Fibroblast of lung (primary cell): ENCODE data around the gene DCAF10. TPM values are rescaled to one million over a fixed set of nuclear protein-coding genes. Genes with fewer than 3 reads are reported as not detected.
"Not testable (repeated sequence)": the region's sequence is repeated elsewhere in the genome, so short reads cannot be mapped to it uniquely, and the experiment has no call there.

Experiments
- DNase-seq, 2 donors: peaks; one replicate each; pipeline versions ENCODE4 v3.0.0 to v3.0.0-alpha.2; 2010; ENCODE audit warnings: low read depth in 2 of 2
- H2AFZ ChIP-seq: 2 replicates; pipeline ENCODE4 v1.5.1; 2012; ENCODE audit warnings: low read length, control low read depth, inconsistent platforms
- H3K27ac ChIP-seq: 2 replicates; pipeline ENCODE4 v1.5.1; 2011; ENCODE audit warnings: low read length, control low read depth; ENCODE audit not compliant: insufficient read depth
- H3K27me3 ChIP-seq: 2 replicates; pipeline ENCODE4 v1.5.1; 2011; ENCODE audit warnings: mild to moderate bottlenecking, low read length; ENCODE audit not compliant: control insufficient read depth, insufficient read depth
- H3K36me3 ChIP-seq: 2 replicates; pipeline ENCODE4 v1.5.1; 2011; ENCODE audit warnings: low read length; ENCODE audit not compliant: control insufficient read depth, insufficient read depth
- H3K4me1 ChIP-seq: 2 replicates; pipeline ENCODE4 v1.5.1; 2011; ENCODE audit warnings: low read length; ENCODE audit not compliant: control insufficient read depth, insufficient read depth; ENCODE audit errors: extremely low read depth
- H3K4me2 ChIP-seq: 2 replicates; pipeline ENCODE4 v1.5.1; 2011; ENCODE audit warnings: low read length, control low read depth; ENCODE audit not compliant: insufficient read depth; ENCODE audit errors: extremely low read depth
- H3K4me3 ChIP-seq, 4 experiments: fragments of 200-600 bp in 1 of 4; sonication (generic) in 1 of 4; replicated peaks in 1 of 4; 2 replicates each; pipeline ENCODE4 v1.5.1; 2011 to 2016; ENCODE audit warnings: low read length in 4 of 4, low read depth in 3 of 4, mild to moderate bottlenecking in 3 of 4, control low read depth in 2 of 4, inconsistent platforms in 1 of 4, mixed read lengths in 1 of 4; ENCODE audit not compliant: insufficient read depth in 1 of 4; ENCODE audit errors: control extremely low read depth in 1 of 4
- H3K79me2 ChIP-seq: 2 replicates; pipeline ENCODE4 v1.5.1; 2012; ENCODE audit warnings: mild to moderate bottlenecking, low read length, inconsistent platforms; ENCODE audit not compliant: control insufficient read depth, insufficient read depth
- H3K9ac ChIP-seq: 2 replicates; pipeline ENCODE4 v1.5.1; 2011; ENCODE audit warnings: mild to moderate bottlenecking, low read length, control low read depth; ENCODE audit not compliant: insufficient read depth
- H3K9me3 ChIP-seq: 2 replicates; pipeline ENCODE4 v1.5.1; 2012; ENCODE audit warnings: low read depth, low read length; ENCODE audit not compliant: control insufficient read depth, insufficient read depth
- H4K20me1 ChIP-seq: 2 replicates; pipeline ENCODE4 v1.5.1; 2011; ENCODE audit warnings: low read length; ENCODE audit not compliant: control insufficient read depth, insufficient read depth; ENCODE audit errors: extremely low read depth
- EZH2 ChIP-seq: IDR thresholded peaks from 2 replicates; pipeline ENCODE4 v1.5.1; 2012; ENCODE audit warnings: low read length, control low read depth, mild to moderate bottlenecking; ENCODE audit errors: missing control alignments
- polyA minus RNA-seq: library from RNA; depleted of rRNA, polyadenylated mRNA; stranded (reverse); fragments of >200 nt; gene quantifications from 2 replicates; pipeline ENCODE4 v1.2.3, GENCODE V29; 2011; ENCODE audit warnings: low replicate concordance
- polyA plus RNA-seq, 2 donors: library from polyadenylated mRNA; depleted of rRNA in 1 of 2; stranded (reverse) in 1 of 2; unstranded in 1 of 2; fragments of >200 nt; gene quantifications; 2 replicates each; pipeline ENCODE4 v1.2.1, GENCODE V29; 2011 to 2012; ENCODE audit warnings: missing spikeins in 1 of 2
- total RNA-seq: library from RNA; depleted of rRNA; stranded (reverse); fragments of >200 nt; gene quantifications from 2 replicates; pipeline ENCODE4 v1.2.1, GENCODE V29; 2014
- TF ChIP-seq, protein P1 (sequence below), 2 donors: IDR thresholded peaks in 1 of 2; conservative IDR thresholded peaks in 1 of 2; 1 replicate in 1 of 2; 2 replicates in 1 of 2; pipeline ENCODE4 v1.5.1; 2011 to 2012; ENCODE audit warnings: low read length in 2 of 2, control low read depth in 1 of 2, inconsistent platforms in 1 of 2, low read depth in 1 of 2, mild to moderate bottlenecking in 1 of 2

Gene DCAF10
- 18.7 and 26.6 TPM in 2 replicates for total RNA-seq
- polyA plus RNA-seq, result 23.3 and 33.5 TPM in 2 replicates
- 15.8 and 19.5 TPM in 2 replicates for polyA plus RNA-seq (2012)
- polyA minus RNA-seq, result 27.6 and 35.2 TPM in 2 replicates

GRCh38 chr9:37800631-37801286, at the start of gene DCAF10:
Gene DCAF10 (plus strand): TSS chr9:37800797. CDS start chr9:37800867, 70 bp downstream.
- Histone ChIP-seq H3K4me2 (peak within 1 kb of the TSS; percentile 95), H3K4me3 (peak within 1 kb of the TSS; percentile 87 to 98 (median 90)), H3K27me3 (no peaks in the 10 kb centered on the region), H3K27ac (peak within 1 kb of the TSS; percentile 86), H2AFZ (peak within 1 kb of the TSS; percentile 100), H4K20me1 (peaks cover 2% of the 10 kb centered on the region), H3K9me3 (no peaks in the 10 kb centered on the region), H3K36me3 (no peaks in the 10 kb centered on the region), H3K9ac (peak within 1 kb of the TSS; percentile 85), H3K4me1 (no peaks in the 10 kb centered on the region), H3K79me2 (peaks cover 42% of the 10 kb centered on the region)
- no peak for TF ChIP-seq EZH2
- TF ChIP-seq, protein P1, sequence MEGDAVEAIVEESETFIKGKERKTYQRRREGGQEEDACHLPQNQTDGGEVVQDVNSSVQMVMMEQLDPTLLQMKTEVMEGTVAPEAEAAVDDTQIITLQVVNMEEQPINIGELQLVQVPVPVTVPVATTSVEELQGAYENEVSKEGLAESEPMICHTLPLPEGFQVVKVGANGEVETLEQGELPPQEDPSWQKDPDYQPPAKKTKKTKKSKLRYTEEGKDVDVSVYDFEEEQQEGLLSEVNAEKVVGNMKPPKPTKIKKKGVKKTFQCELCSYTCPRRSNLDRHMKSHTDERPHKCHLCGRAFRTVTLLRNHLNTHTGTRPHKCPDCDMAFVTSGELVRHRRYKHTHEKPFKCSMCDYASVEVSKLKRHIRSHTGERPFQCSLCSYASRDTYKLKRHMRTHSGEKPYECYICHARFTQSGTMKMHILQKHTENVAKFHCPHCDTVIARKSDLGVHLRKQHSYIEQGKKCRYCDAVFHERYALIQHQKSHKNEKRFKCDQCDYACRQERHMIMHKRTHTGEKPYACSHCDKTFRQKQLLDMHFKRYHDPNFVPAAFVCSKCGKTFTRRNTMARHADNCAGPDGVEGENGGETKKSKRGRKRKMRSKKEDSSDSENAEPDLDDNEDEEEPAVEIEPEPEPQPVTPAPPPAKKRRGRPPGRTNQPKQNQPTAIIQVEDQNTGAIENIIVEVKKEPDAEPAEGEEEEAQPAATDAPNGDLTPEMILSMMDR (conservative IDR thresholded peaks at IDR 0.05 in 1 of 2, IDR thresholded peaks at IDR 0.05 in 1 of 2; ENCODE audit: low read depth in 1 of 2, low read length in 2 of 2), result no peak
- DNase-seq, result peak; percentile 84 to 86

DNA sequence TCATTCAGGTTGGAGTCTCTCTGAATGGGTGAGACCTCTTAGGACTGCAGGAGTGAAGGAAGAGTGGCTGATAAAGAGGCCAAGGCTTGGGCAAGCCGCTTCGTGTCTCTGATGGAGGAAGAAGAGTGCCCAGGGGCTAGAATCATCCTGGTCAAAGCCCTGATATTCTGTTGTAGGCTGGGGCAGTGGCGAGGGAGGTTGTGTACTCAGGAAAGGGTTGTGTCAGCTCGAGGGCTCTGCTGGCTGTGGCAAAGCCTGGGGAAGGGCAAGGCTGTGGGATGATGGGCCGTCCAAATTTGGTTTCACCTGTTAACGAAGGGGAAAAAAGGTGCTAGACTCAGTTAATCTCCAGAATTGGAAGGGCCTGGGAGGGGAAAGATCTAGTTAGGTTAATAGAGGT, 49.4 kb upstream of the DCAF10 start:
- Histone ChIP-seq H3K4me1 (no peaks in the 10 kb centered on the region), H3K9ac (no peak overlapping the region), H3K27me3 (no peaks in the 10 kb centered on the region), H3K79me2 (peaks cover 3% of the 10 kb centered on the region), H3K9me3 (no peaks in the 10 kb centered on the region), H3K36me3 (no peaks in the 10 kb centered on the region), H4K20me1 (no peaks in the 10 kb centered on the region), H3K4me2 (no peak overlapping the region), H2AFZ (no peak overlapping the region), H3K27ac (no peak overlapping the region), H3K4me3 (no peak overlapping the region)
- DNase-seq, result no peak
- TF ChIP-seq, protein P1 (conservative IDR thresholded peaks at IDR 0.05 in 1 of 2, IDR thresholded peaks at IDR 0.05 in 1 of 2; ENCODE audit: low read depth in 1 of 2, low read length in 2 of 2), result no peak
- no peak for TF ChIP-seq EZH2

- not testable (repeated sequence) for H3K9me3 ChIP-seq, H3K4me2 ChIP-seq, H3K79me2 ChIP-seq, DNase-seq, H3K4me3 ChIP-seq, H3K36me3 ChIP-seq, H2AFZ ChIP-seq, H3K27ac ChIP-seq, H4K20me1 ChIP-seq, H3K27me3 ChIP-seq, H3K9ac ChIP-seq, H3K4me1 ChIP-seq
Measured at GRCh38 chr9:37751704-37752103, 48.9 kb upstream of the DCAF10 start.

GRCh38 chr9:37752112-37752511, 48.5 kb upstream of the DCAF10 start:
- H3K27ac ChIP-seq, H3K9ac ChIP-seq, H3K9me3 ChIP-seq, DNase-seq, H3K79me2 ChIP-seq, H3K27me3 ChIP-seq, H2AFZ ChIP-seq, H4K20me1 ChIP-seq, H3K36me3 ChIP-seq, H3K4me2 ChIP-seq, H3K4me3 ChIP-seq, H3K4me1 ChIP-seq: not testable (repeated sequence)
